Activated CD4-positive, alpha-beta T cell treated with anti-CD3 and anti-CD28 coated beads, Interleukin-2, amount 50 U/mL, for 1 hour (primary cell): ENCODE data around the gene IL11.
"Not testable (repeated sequence)": the region's sequence is repeated elsewhere in the genome, so short reads cannot be mapped to it uniquely, and the experiment has no call there.

Source experiments
- DNase-seq: peaks from one replicate; pipeline ENCODE4 v3.0.0-alpha.2; 2020

The IL11 gene

DNA sequence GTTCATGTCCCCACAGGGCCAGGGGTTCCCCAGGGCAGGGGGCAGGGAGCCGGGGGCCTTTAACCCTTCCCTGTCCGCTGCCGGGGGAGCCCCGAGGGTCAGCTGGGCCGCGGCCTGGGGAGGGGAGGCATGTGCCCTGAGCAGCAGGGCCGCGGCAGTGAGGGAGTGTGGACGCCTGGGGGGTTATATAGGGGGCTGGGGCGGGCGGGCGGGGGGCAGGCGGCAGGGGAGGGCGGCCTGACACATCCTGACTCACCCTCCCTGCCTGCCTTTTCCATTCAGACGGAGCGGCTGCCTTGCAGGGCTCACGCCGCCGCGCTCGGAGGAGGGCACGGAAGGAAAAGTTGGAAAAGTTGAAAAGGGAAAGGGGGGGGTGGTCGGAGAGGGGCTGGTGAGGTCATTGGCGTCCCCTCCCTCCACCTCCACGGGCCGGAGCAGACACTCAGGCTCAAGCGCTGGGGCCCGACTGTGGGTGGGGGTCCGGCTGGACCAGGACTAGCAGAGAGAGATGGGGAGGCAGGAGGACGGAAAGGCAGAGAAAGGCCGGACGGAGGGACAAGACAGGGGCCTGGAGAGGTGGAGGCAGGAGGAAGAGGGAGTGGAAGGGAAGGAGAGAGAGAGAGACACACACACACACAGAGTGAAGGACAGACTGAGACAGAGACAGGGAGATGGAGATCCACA is at the start of gene IL11:
Gene IL11 (minus strand): TSS at position 159 of the 684 bp plus-strand sequence. CDS start 153 bp downstream, at position 6.
- no peak for DNase-seq

DNA sequence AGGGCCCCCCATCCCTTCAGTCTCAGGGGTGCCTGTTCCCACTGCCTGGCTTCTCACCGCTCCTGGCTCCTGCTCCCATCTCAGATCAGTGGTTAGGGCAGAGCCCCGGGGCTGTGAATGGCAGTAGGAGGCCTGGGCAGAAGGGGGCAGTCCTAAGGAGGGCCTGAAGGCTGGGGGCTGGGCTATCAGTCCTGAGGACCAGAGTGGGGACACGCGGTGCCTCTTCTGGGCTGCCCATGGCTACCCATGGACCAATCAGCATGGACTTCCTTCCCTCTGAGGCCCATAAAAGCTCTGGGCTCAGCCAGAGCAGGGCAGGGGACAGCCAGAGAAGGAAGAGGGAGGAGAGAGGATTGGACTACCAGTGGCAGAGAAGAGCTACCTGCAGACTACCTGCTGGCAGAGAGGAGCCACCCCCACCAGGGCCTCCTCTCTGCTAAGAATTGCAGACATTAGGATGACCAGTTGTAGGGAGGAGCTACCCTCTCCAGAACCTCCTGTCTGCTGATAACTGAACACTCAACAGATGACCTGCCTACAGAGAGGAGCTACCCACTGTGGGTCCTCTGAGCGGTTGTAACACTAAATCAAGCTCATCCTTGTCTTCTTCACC is 49.5 kb upstream of the IL11 start:
- DNase-seq, result no peak

DNA sequence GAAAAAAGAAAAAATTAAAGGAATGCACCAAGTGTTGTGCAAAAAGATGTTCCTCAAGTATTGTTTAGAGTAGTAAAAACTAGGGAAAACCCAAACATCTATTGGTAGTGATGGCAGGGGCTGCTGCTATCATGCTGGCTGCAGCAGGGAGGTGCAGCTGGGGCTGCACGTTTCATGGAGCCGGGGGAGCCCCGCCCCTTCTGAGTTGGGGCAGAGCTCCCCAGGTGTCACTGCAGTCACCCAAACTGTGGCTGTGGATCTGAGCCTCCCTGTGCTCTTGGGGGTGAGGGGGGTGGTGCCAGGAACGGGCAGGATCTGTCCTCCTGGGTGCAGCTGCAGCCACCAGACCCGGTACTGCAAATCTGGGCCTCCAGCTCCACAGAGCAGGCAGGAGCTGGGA is 48.8 kb upstream of the IL11 start:
- no peak for DNase-seq

DNA sequence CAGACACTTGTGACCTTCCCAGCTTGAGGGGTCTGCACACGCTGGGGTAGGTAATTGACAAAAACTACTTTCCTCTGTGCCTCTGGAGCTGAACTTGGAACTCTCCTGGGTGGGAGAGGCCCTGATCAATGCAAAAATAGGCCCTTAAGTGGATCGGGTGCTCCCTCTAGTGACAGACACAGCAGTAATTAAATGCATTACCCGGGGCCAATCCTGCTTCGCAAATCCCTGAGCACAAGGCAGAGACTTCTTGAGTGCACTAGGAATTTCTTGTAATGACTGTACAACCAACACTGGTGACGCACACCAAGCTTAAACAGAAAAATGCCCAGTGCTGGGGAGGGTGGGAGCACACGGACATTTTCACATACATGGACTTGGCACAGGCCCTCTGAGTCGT is 47.9 kb upstream of the IL11 start:
- DNase-seq, result peak; percentile 48

DNA sequence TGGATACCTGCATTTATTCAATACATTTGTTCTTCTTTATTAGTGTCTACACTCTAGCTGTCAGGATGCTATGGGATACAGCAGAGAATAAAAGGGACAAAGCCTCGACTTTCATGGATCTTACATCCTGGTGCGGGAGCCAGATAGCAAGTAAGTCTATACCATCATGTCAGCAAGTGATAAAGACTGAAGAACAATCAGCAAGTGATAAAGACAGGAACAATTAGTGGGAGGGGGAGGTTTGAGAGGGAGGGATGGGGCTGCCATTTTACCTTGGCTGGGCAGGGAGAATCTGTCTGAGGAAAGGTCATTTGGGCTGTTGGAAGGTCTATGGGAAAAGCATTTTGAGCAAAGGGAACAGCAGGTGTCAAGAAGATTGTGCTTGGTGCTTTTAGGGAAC is 39.9 kb upstream of the IL11 start:
- no peak for DNase-seq

DNA sequence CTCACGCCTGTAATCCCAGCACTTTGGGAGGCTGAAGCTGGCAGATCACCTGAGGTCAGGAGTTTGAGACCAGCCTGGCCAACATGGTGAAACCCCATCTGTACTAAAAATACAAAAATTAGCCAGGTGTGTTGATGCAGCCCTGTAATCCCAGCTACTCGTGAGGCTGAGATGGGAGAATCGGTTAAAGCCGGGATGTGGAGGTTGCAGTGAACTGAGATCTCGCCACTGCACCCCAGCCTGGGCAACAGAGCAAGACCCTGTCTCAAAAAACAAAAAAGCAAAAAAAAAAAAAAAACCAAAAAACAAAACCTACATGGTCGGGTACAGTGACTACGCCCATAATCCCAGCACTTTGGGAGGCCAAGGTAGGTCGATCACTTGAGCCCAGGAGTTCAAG is 38.9 kb upstream of the IL11 start:
- DNase-seq, result not testable (repeated sequence)

DNA sequence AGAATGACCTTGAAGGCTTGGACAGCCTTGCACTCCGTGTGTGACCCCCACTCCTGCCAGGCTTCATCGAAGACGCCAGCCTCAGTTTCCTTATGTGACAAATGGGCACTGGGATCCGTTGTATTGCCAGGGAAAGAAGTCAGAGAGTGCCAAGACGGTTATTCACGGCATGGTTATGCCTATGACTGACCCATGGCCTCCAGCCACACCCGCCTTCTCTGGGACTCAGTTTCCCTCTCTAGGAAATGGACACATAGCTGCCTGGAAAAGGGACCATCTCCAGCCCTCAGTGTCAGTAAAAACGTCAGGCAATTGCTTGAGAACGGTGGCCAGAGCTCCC is 38.2 kb upstream of the IL11 start:
- DNase-seq, result no peak

DNA sequence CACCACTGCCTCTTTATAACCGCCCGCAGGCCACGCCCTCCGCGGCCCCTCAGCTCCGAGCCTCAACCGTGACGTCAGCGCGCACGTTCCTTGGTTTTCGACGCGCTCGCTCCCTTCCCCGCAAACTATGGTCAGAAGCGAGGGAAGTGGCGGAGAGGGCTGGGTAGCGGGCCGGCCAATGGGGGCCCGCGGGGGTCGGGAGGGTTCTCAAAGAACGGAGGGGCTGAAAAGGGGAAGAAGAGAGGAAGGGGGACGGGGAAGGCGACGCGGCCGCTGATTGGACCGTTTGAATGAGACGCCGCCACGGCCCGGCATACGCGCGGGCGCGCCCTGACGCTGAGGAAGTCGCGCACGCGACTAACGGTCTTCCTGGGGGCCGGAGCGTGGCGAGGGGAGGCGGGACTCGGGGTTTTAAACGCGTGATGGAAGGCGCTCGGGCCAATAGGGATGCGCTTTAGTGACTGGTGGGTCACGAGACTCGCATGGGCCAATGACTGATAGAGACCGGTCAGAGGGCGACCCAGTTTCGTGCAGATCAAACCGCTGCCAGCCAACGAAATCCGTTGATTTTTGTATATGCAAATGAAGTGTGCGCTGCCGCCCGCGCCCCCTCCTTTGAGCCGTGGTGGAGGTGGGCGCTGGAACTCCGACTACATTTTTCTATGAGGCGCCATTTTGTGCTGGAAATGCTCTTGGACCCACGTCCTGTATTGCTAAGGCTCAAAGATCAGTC is 37.7 kb upstream of the IL11 start:
- peak; percentile 94 for DNase-seq

DNA sequence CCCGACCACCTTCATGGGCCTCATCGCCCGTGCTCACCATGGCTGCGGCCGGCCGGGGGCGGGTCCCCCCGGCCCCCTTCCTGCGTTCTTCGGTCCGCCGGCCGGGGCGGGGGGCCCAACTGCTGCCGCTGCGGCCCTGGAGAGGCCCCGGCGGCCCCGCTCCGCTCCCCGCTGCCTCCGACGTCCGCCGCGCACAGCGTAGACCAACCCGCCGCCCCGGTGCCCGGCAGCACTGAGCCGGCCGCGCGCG is 37.2 kb upstream of the IL11 start, which contains the start of gene UBE2S:
Gene UBE2S (minus strand): TSS at position 239 of the 250 bp plus-strand sequence. CDS start 199 bp downstream, at position 40.
- not testable (repeated sequence) for DNase-seq

DNA sequence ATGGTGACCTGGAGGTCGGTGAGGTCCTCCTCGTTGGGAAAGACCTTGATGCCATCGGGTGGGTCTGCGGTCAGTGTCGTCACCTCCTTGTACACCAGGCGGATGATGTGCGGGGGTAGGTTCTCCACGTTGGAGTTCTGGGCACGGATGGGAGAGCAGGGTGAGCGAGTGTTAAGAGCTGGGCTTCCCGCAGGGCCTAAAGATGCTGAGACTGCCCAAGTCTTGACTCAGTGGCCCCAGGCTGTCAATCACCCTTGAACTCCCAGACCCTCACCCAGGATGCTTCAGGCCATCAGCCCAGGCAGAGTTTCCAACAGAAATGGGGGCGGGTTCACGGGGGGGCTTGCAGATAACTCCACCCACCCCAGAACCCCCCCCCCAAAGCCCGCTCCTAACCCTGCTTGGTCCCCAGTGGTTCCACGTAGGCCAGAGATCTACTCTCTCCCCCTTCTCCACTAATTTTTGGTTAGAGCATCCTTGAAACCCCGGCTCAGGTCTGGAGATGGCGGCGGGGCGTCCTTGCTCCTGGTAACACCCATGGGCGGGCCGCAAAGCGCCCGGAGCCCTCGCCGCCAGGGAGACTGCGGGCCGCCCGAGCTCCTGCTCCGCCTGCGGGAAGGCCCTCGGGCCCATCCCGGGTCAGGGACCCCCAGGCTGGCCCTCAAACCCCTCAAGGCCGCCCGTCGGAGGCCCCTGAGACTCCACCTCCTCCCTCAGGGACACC is 36.7 kb upstream of the IL11 start:
- peak; percentile 31 for DNase-seq

DNA sequence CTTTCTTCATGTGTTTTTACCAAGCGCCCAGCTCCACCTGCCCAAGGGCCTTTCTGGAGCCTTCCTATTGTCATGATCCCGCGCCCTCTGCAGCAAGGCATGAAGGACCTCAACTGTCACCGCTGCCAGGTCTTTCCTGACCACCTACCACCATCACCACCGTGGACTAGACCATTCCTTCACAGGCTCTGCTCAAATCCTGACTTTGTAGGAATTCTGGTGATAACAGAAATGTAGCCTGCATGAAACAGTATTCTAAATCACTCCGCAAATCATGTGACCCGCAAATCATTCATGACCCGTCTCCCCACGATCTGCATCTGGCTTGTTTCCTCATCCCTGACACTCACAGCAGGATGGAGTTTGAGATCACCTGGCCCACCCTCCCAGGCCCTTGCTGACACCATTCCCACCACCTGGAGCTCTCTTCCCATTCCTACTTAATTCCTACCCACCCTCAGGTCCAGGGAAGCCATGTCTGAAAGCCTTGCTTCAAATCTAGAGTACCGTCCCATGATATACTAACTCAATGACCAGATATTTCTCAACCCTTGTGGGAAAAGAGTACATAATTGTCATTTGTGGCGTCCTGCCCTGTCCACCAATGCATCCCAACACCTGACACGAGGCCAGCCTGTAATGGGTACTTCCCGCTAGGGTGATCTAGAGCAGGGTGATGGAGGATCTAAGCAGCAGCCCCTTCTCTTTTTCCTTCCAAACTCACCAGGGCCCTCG is 36.0 kb upstream of the IL11 start:
- no peak for DNase-seq

DNA sequence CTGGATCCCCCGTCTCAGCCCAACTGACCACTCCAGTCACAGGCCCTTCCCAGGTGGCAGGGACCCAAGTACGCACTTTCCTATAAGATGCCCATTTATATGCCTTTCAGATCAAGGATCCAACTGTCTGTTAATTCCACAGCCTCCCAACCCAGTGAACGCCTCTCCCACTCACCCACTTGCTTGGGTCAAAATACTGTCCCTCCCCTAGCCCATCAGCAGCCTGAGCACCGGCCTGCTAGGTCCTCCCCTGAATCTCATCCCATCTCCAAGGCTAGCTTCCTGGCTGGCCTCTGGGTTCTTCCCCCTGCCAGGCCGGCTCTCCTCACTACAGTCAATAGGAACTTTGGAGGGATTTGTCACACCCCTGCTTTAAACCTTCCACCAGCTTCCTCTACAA is 35.4 kb upstream of the IL11 start:
- DNase-seq, result no peak

DNA sequence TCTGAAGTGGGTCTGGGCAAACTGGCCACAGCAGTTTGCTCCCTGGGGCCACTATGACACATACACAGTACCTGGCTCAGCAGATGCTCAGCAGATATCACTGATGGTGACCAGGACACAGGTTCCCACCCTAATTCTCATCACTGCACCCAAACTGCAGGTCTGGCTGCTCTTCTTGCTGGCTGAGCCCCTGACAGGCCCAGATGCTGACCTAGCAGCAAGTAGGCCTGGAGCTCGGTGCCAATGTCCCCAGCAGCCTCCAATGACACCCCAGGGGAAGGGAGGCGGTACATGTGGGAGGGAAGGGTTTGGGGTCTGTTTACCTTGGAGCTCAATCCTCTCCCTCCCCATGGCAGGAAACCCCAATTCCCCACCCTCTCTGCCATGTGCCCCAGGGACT is 32.2 kb upstream of the IL11 start:
- DNase-seq, result no peak

DNA sequence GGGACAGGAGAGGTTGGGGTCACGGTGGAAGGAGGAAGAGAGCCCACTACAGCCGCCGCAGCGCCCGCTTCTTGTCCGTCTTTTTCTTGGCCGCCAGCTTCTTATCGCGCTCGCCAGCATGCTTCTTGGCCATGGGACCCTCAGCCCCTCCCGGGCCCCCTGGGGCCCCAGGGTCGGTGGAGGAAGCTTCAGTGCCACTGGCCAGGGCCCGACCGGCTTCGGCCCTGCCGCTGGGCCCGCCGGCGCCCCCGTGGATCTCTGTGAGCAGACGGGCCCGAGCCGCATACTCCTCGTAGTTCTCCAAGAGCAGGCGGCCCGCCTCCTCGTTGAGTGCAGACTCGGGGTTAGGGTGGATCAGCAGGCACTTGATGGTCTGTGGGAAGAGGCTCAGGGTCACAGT is 31.1 kb upstream of the IL11 start:
- not testable (repeated sequence) for DNase-seq

DNA sequence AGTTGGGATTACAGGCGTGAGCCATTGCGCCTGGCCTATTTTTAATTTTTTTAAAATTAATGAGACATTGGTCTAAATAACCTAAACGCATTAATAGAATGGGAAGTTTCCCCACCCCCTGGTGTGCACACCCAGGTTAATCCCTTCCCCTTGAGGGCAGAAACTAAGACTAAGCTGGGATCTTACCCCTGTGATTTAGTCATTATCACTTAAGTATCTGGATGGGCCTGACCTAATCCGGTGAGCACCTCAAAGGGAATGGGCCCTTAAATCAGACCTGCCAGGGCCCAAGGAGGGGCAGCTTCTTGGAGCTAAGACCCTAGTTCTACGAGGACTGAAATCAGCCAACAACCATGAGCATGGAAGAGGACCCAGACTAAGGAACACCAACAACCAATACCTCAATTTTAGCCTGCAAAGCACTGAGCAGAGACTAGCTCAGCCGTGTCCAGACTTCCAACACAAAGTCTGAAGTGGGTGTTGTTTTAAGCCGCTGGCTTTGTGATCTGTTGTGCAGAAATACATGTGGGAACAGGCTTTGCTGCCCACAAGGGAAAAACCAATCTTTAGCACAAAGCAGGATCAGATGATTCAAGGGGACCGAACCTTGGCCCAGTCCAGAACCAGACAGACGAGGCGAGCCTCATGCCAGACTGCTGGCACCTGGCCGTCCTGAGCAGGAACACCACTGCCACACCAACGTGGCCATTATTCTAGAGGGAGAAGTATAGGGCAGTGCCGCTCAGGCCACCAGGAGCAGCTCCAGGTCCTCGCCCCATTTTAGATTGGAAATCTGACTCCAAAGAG is 30.2 kb upstream of the IL11 start:
- DNase-seq, result no peak

DNA sequence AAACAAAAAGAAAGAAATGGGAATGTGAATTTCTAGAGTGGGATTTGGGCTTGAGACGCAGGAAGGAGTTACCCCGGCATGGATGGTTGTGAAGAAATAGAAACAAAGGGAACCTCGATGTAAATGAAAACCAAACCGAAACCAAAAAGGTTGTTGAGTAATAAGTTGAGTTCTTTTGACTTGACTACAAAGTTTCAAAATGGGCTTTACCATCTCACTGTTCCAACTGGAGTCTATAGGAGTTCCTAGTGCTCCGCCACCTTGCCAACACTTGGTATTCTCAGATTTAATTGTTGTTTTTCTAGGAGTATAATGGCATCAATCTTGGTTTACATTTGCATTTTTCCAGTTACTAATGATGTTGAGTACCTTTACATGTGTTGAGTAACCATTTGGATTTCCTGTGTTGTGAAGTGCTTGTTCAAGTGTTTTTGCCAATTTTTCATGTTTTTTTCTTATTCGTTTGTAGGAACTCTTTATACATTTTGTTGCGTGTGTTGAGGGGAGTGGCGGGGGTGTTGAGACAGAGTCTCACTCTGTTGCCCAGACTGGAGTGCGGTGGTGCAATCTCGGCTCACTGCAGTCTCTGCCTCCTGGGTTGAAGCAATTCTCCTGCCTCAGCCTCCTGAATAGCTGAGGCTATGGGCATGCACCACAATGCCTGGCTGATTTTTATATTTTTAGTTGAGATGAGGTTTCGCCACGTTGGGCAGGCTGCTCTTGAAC is 28.1 kb upstream of the IL11 start:
- DNase-seq, result no peak

DNA sequence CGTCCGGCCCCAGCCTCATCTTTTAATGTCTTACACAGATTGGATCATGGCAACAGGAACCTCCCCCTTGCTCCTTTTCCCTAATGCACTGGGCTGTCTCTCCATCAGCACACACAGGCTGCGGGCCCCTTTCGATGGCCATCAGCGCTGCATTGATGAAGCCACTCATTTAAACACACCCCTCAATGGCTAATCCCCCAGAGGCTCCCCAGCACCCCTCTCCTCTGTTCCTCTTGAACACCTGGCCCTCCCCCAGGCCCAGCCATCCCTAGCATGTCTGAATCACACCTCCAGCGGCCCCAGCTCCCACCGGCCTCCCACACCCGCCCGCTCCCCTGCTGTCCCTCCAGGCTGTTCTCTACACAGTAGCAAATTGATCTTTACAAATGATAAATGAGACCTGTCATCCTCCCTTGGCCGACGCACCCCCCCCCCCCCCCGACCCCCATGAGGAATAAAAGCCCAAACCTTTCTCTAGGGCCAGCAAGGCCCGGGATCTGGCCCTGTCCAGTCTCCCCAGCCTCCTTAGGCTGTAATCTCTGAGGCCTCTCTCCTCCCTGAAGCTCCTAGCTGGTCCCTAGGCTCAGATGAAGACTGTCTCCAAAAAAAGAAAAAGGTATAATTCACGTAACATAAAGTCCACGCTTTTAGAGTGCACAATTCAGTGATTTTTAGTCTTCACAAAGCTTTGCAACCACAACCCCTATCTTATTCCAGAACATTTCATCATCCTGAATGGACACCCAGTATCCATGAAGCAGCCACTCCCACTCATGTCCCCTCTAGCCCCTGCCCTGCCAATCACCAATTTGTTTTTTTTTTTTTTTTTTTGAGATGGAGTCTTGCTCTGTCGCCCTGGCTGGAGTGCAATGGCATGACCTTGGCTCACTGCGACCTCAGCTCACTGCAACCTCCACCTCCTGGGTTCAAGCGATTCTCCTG is 22.8 kb upstream of the IL11 start:
- no peak for DNase-seq

DNA sequence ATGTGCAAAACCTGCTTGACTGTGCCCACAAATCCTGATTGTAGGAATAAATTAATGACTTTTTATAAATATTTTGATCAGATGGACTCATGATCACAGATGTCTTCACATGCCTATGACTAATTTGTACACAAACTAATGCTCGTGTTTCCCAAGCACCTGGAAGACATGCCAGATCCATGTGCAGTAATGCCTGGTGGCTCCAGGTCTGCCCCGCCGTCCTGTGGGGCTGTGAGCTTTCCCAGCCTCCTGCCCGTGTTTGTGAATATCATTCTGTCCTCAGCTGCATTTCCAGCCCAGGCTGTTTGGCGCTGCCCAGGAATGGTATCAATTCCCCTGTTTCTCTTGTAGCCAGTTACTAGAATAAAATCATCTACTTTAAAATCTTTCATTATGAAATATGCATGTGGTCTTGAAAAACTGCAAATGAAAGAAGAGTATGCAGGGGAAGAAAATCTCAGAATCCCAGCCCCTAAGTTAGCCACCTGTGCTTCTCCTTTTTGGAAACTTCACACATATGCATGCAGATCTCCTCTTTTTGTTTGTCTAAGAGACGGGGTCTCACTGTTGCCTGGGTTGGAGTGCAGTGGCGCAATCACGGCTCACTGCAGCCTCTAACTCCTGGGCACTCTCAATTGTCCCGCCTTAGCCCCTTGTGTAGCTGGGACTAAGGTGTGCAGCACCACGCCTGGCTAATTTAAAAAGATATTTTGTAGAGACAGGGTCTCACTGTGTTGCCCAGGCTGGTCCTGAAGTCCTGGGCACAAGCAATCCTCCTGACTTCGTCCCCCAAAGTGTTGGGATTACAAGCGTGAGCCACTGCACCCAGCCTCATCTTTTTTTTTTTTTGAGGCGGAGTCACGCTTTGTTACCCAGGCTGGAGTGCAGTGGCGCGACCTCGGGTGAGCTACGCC is 21.7 kb upstream of the IL11 start:
- no peak for DNase-seq

DNA sequence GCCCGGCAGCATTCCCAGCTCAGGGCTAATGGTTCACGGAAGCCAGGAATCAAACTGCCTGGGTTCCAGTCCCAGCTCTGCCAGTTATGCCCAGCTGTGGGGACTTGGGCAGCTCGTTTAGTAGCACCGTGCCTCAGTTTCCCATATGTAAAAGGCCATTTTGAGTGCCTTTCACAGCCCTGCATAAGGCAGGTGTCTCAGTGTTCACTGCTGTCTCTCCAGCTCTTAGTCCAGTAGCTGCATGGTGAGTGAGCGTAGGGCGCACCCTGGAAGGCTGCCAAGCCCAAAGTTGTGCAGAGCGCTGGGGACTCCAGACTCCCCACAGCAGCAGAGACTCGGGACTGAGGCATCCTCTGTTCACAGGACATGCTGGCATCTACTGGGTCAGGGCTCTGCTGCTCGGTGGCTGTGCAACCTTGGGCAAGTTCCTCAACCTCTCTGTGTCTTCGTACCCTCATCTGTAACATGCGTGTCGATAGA is 21.0 kb upstream of the IL11 start:
- DNase-seq, result no peak
